HepG2 (cell line): ENCODE results near the gene GFAP. TPM values are rescaled to one million over a fixed set of nuclear protein-coding genes. Genes with fewer than 3 reads are reported as not detected.
A peak's percentile ranks its signal among the peaks of the same experiment; 100 is the strongest.

Experiments used
- KDM4B ChIP-seq: sonication (generic); formaldehyde crosslinking; IDR thresholded peaks from 2 replicates; pipeline ENCODE4 v1.4.0; 2020; ENCODE audit warnings: missing genetic modification reagents
- MYNN ChIP-seq: sonication (generic); formaldehyde crosslinking; IDR thresholded peaks from 2 replicates; pipeline ENCODE4 v1.4.0; 2020; ENCODE audit warnings: mild to moderate bottlenecking, low read depth, missing genetic modification reagents
- NFRKB ChIP-seq: fragments of 450-650 bp; IDR thresholded peaks from 2 replicates; pipeline ENCODE4 v1.6.1; 2017
- NRL ChIP-seq: sonication (generic); formaldehyde crosslinking; IDR thresholded peaks from 2 replicates; pipeline ENCODE4 v1.5.0; 2020; ENCODE audit warnings: missing genetic modification reagents, mild to moderate bottlenecking, moderate library complexity, borderline replicate concordance
- PCBP1 ChIP-seq: fragments of 200-400 bp; formaldehyde crosslinking; IDR thresholded peaks from 2 replicates; pipeline ENCODE4 v1.6.1; 2017; ENCODE audit warnings: mild to moderate bottlenecking, low read depth, low read length, borderline replicate concordance
- PRMT3 ChIP-seq: sonication (generic); formaldehyde crosslinking; IDR thresholded peaks from 2 replicates; pipeline ENCODE4 v1.8.1; 2022; ENCODE audit warnings: low read depth, mild to moderate bottlenecking, moderate library complexity, missing genetic modification reagents, borderline replicate concordance
- RBM22 ChIP-seq: fragments of 200-400 bp; formaldehyde crosslinking; optimal IDR thresholded peaks from 2 replicates; pipeline ENCODE3; 2017; ENCODE audit warnings: mild to moderate bottlenecking, low read length, moderate library complexity
- SAP130 ChIP-seq: IDR thresholded peaks from 2 replicates; pipeline ENCODE4 v1.6.1; 2016; ENCODE audit warnings: low read depth
- TAF15 ChIP-seq: fragments of 200-400 bp; formaldehyde crosslinking; IDR thresholded peaks from one replicate; pipeline ENCODE4 v1.6.1; 2018; ENCODE audit warnings: mild to moderate bottlenecking, low read depth, low read length; ENCODE audit not compliant: poor library complexity, severe bottlenecking
- TOPORS ChIP-seq: sonication (generic); formaldehyde crosslinking; IDR thresholded peaks from 2 replicates; pipeline ENCODE4 v1.8.0; 2023; ENCODE audit warnings: mild to moderate bottlenecking, missing genetic modification reagents
- ZNF12 ChIP-seq: sonication (generic); formaldehyde crosslinking; IDR thresholded peaks from 2 replicates; pipeline ENCODE4 v1.5.0; 2020; ENCODE audit warnings: missing genetic modification reagents
- ZNF180 ChIP-seq: sonication (generic); formaldehyde crosslinking; IDR thresholded peaks from 2 replicates; pipeline ENCODE4 v1.4.0; 2020; ENCODE audit warnings: low read depth, missing genetic modification reagents, borderline replicate concordance
- ZNF224 ChIP-seq: sonication (generic); formaldehyde crosslinking; IDR thresholded peaks from 2 replicates; pipeline ENCODE4 v1.5.0; 2020; ENCODE audit warnings: mild to moderate bottlenecking, missing genetic modification reagents
- ZNF563 ChIP-seq: sonication (generic); formaldehyde crosslinking; IDR thresholded peaks from 2 replicates; pipeline ENCODE4 v1.8.0; 2022; ENCODE audit warnings: mild to moderate bottlenecking, moderate library complexity, missing genetic modification reagents
- ZNF614 ChIP-seq: IDR thresholded peaks from 2 replicates; pipeline ENCODE4 v1.6.1; 2018; ENCODE audit warnings: missing biosample characterization, missing genetic modification reagents, inconsistent platforms, borderline replicate concordance
- polyA plus RNA-seq, 8 experiments: library from polyadenylated mRNA; depleted of rRNA in 3 of 8; stranded (reverse) in 7 of 8; unstranded in 1 of 8; fragments of >200 nt; fragmentation: Illumina TruSeq in 4 of 8; extraction: Trizol in 4 of 8; gene quantifications; 2 replicates each; pipeline versions ENCODE4 v1.2.1 to v1.2.3, GENCODE V29; 2011 to 2016; ENCODE audit warnings: low read depth in 4 of 8, missing spikeins in 1 of 8, mixed read lengths in 1 of 8; ENCODE audit not compliant: insufficient read depth in 1 of 8
- total RNA-seq, 5 experiments: library from RNA; depleted of rRNA; stranded (reverse); fragments of >200 nt; fragmentation: Illumina TruSeq; extraction: Trizol; gene quantifications; 2 replicates each; pipeline ENCODE4 v1.2.3, GENCODE V29; 2016; ENCODE audit warnings: low read depth in 1 of 5
- TF ChIP-seq, protein P1 (sequence below): sonication (generic); formaldehyde crosslinking; IDR thresholded peaks from 2 replicates; pipeline ENCODE4 v1.4.0; 2020; ENCODE audit warnings: missing genetic modification reagents, borderline replicate concordance
- TF ChIP-seq, protein P2 (sequence below): fragments of 450-650 bp; IDR thresholded peaks from 2 replicates; pipeline ENCODE4 v1.6.1; 2016
- TF ChIP-seq, protein P3 (sequence below): IDR thresholded peaks from 2 replicates; pipeline ENCODE4 v1.6.1; 2018; ENCODE audit warnings: missing genetic modification reagents, mild to moderate bottlenecking, missing compliant biosample characterization
- TF ChIP-seq, protein P4 (sequence below): sonication (generic); formaldehyde crosslinking; IDR thresholded peaks from 2 replicates; pipeline ENCODE4 v1.5.1; 2020; ENCODE audit warnings: mild to moderate bottlenecking, missing genetic modification reagents, moderate library complexity

GFAP gene
- total and polyA plus RNA-seq, 2 of the 13 experiments (the other 11 are each of a cell fraction or from before 2014, with no cell fraction given) = 0.11 to 0.29 TPM

DNA sequence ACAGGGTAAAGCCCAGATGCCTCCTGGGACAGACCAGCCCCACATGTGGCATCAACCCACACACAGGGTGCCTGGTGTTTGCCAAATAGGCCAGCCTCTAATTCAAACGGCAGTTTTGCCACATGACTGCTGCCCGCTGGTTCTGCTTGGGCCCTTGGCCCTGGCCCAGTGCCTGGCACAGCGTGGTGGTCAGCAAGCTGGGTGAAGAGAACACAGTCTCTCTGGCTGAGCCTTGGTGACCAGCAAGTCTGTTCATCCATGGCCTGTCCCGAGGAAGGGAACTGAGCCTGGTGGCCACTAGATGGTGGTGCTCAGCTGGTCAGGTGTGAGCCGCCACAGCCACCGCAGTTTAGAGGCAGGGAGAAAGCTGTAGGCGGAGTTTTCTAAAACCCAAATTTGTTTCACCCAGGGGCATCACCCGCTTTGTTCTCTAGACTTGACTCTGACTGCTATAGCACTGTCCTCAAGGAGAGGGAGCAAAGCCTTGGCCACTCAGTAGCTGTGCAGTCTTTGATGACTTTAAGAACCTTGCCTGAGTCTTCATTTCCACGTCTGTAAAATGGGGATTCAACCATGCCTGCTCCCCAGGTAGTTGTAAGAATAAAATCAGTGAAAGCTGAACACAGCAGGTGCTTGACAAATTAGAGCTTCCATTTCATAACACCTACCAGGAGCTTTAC is 4.7 kb upstream of the GFAP start (continued):
- TF ChIP-seq TAF15 (no peak), PRMT3 (CRISPR knock-in tag) (no peak), NRL (CRISPR knock-in tag) (no peak), NFRKB (no peak), ZNF563 (CRISPR knock-in tag) (no peak), SAP130 (CRISPR knock-in tag) (peak; percentile 45; the same call in 1 of the 2 replicates), PCBP1 (no peak), MYNN (CRISPR knock-in tag) (0 out of 2 replicates have a peak, but pooled peaks have one; percentile 71), KDM4B (no peak), ZNF224 (CRISPR knock-in tag) (no peak), RBM22 (no peak), TOPORS (CRISPR knock-in tag) (no peak), ZNF614 (CRISPR knock-in tag) (peak; percentile 59; the same call in 1 of the 2 replicates), ZNF180 (CRISPR knock-in tag) (no peak), ZNF12 (no peak)
- TF ChIP-seq, protein P1, sequence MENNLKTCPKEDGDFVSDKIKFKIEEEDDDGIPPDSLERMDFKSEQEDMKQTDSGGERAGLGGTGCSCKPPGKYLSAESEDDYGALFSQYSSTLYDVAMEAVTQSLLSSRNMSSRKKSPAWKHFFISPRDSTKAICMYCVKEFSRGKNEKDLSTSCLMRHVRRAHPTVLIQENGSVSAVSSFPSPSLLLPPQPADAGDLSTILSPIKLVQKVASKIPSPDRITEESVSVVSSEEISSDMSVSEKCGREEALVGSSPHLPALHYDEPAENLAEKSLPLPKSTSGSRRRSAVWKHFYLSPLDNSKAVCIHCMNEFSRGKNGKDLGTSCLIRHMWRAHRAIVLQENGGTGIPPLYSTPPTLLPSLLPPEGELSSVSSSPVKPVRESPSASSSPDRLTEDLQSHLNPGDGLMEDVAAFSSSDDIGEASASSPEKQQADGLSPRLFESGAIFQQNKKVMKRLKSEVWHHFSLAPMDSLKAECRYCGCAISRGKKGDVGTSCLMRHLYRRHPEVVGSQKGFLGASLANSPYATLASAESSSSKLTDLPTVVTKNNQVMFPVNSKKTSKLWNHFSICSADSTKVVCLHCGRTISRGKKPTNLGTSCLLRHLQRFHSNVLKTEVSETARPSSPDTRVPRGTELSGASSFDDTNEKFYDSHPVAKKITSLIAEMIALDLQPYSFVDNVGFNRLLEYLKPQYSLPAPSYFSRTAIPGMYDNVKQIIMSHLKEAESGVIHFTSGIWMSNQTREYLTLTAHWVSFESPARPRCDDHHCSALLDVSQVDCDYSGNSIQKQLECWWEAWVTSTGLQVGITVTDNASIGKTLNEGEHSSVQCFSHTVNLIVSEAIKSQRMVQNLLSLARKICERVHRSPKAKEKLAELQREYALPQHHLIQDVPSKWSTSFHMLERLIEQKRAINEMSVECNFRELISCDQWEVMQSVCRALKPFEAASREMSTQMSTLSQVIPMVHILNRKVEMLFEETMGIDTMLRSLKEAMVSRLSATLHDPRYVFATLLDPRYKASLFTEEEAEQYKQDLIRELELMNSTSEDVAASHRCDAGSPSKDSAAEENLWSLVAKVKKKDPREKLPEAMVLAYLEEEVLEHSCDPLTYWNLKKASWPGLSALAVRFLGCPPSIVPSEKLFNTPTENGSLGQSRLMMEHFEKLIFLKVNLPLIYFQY (CRISPR knock-in tag) = 0 out of 2 replicates have a peak, but pooled peaks have one; percentile 21
- TF ChIP-seq, protein P2, sequence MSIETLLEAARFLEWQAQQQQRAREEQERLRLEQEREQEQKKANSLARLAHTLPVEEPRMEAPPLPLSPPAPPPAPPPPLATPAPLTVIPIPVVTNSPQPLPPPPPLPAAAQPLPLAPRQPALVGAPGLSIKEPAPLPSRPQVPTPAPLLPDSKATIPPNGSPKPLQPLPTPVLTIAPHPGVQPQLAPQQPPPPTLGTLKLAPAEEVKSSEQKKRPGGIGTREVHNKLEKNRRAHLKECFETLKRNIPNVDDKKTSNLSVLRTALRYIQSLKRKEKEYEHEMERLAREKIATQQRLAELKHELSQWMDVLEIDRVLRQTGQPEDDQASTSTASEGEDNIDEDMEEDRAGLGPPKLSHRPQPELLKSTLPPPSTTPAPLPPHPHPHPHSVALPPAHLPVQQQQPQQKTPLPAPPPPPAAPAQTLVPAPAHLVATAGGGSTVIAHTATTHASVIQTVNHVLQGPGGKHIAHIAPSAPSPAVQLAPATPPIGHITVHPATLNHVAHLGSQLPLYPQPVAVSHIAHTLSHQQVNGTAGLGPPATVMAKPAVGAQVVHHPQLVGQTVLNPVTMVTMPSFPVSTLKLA = no peak
- TF ChIP-seq, protein P3, sequence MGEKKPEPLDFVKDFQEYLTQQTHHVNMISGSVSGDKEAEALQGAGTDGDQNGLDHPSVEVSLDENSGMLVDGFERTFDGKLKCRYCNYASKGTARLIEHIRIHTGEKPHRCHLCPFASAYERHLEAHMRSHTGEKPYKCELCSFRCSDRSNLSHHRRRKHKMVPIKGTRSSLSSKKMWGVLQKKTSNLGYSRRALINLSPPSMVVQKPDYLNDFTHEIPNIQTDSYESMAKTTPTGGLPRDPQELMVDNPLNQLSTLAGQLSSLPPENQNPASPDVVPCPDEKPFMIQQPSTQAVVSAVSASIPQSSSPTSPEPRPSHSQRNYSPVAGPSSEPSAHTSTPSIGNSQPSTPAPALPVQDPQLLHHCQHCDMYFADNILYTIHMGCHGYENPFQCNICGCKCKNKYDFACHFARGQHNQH (CRISPR knock-in tag) = peak; percentile 19; the same call in 1 of the 2 replicates
- TF ChIP-seq, protein P4, sequence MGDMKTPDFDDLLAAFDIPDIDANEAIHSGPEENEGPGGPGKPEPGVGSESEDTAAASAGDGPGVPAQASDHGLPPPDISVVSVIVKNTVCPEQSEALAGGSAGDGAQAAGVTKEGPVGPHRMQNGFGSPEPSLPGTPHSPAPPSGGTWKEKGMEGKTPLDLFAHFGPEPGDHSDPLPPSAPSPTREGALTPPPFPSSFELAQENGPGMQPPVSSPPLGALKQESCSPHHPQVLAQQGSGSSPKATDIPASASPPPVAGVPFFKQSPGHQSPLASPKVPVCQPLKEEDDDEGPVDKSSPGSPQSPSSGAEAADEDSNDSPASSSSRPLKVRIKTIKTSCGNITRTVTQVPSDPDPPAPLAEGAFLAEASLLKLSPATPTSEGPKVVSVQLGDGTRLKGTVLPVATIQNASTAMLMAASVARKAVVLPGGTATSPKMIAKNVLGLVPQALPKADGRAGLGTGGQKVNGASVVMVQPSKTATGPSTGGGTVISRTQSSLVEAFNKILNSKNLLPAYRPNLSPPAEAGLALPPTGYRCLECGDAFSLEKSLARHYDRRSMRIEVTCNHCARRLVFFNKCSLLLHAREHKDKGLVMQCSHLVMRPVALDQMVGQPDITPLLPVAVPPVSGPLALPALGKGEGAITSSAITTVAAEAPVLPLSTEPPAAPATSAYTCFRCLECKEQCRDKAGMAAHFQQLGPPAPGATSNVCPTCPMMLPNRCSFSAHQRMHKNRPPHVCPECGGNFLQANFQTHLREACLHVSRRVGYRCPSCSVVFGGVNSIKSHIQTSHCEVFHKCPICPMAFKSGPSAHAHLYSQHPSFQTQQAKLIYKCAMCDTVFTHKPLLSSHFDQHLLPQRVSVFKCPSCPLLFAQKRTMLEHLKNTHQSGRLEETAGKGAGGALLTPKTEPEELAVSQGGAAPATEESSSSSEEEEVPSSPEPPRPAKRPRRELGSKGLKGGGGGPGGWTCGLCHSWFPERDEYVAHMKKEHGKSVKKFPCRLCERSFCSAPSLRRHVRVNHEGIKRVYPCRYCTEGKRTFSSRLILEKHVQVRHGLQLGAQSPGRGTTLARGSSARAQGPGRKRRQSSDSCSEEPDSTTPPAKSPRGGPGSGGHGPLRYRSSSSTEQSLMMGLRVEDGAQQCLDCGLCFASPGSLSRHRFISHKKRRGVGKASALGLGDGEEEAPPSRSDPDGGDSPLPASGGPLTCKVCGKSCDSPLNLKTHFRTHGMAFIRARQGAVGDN (CRISPR knock-in tag) = peak; percentile 49
